Mesothelial cell of epicardium (in vitro differentiated cells): Measurements from ENCODE around the gene CD8A. TPM values are rescaled to one million over a fixed set of nuclear protein-coding genes. Genes with fewer than 3 reads are reported as not detected.

Experiments used
- DNase-seq, 2 experiments: peaks; one replicate each; pipeline ENCODE4 v3.0.0; 2021; ENCODE audit warnings: low spot score in 2 of 2; ENCODE audit not compliant: unreplicated experiment in 2 of 2
- H3K27ac Mint-ChIP-seq: 2 replicates; pipeline ENCODE4 v1.8.0; 2021; ENCODE audit warnings: mixed read lengths
- H3K27me3 Mint-ChIP-seq: 2 replicates; pipeline ENCODE4 v1.8.0; 2021; ENCODE audit warnings: low read depth, mixed read lengths
- H3K36me3 Mint-ChIP-seq: 2 replicates; pipeline ENCODE4 v1.8.0; 2021; ENCODE audit warnings: mixed read lengths
- H3K4me1 Mint-ChIP-seq: 2 replicates; pipeline ENCODE4 v1.8.0; 2021; ENCODE audit warnings: mixed read lengths
- H3K4me3 Mint-ChIP-seq: 2 replicates; pipeline ENCODE4 v1.8.0; 2021; ENCODE audit warnings: mild to moderate bottlenecking, moderate library complexity, mixed read lengths
- H3K9me3 Mint-ChIP-seq: 2 replicates; pipeline ENCODE4 v1.8.0; 2021; ENCODE audit warnings: mixed read lengths
- CTCF ChIP-seq: fragments of 200-600 bp; sonication (generic); IDR thresholded peaks from one replicate; pipeline ENCODE4 v1.5.0; 2021; ENCODE audit warnings: antibody characterized with exemption; ENCODE audit not compliant: unreplicated experiment
- total RNA-seq: library from RNA; stranded (reverse); gene quantifications from 3 replicates; pipeline ENCODE4 v1.2.1, GENCODE V29; 2021

CD8A gene
- total RNA-seq, 1 donor from 2014 or later: 0.38 TPM

DNA sequence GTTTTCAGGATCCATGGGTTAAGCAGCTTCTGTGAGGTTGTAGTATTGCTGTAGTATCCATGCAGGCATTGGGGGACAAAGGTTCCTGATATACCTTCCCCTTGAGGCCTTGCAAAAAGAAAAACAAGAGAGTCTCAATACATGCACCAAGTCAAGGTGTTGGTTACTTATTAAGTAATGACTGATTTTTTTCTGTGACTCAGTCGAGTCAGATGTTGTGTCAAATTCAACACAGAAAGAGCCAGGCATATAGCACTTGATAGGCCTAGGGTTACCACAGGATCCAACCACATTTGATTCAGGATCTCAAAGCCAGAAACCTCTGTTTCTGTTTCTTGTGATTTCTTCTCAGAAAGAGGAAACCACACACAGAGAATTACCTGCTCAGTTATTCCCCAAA is 24.9 kb upstream of the CD8A start:
- DNase-seq: no peak
- Mint-ChIP-seq H3K36me3 (peaks cover 3% of the 10 kb centered on the region), H3K27ac (no peak overlapping the region), H3K27me3 (peaks cover 9% of the 10 kb centered on the region), H3K9me3 (peaks cover 24% of the 10 kb centered on the region), H3K4me1 (no peaks in the 10 kb centered on the region), H3K4me3 (no peak overlapping the region)
- TF ChIP-seq CTCF: no peak

- DNase-seq: no peak
- H3K9me3 Mint-ChIP-seq: peaks cover 15% of the 10 kb centered on the region
- H3K27me3 Mint-ChIP-seq: peaks cover 19% of the 10 kb centered on the region
- peaks cover 8% of the 10 kb centered on the region for H3K4me1 Mint-ChIP-seq
- H3K4me3 Mint-ChIP-seq: no peak overlapping the region
- peaks cover 3% of the 10 kb centered on the region for H3K36me3 Mint-ChIP-seq
- H3K27ac Mint-ChIP-seq: no peak overlapping the region
- no peak for TF ChIP-seq CTCF
These were observed 18.9 kb upstream of the CD8A start for GRCh38 chr2:86809481-86810121.

- peak; percentile 74 to 96 for DNase-seq
- peak overlapping the region; percentile 94 for H3K4me3 Mint-ChIP-seq
- H3K27ac Mint-ChIP-seq: peak overlapping the region; percentile 94
- H3K9me3 Mint-ChIP-seq: peaks cover 12% of the 10 kb centered on the region
- H3K27me3 Mint-ChIP-seq: peaks cover 19% of the 10 kb centered on the region
- peak; percentile 92 for TF ChIP-seq CTCF
- peaks cover 3% of the 10 kb centered on the region for H3K36me3 Mint-ChIP-seq
- H3K4me1 Mint-ChIP-seq: peaks cover 8% of the 10 kb centered on the region
These were observed 17.8 kb upstream of the CD8A start for GRCh38 chr2:86808315-86809161.

DNA sequence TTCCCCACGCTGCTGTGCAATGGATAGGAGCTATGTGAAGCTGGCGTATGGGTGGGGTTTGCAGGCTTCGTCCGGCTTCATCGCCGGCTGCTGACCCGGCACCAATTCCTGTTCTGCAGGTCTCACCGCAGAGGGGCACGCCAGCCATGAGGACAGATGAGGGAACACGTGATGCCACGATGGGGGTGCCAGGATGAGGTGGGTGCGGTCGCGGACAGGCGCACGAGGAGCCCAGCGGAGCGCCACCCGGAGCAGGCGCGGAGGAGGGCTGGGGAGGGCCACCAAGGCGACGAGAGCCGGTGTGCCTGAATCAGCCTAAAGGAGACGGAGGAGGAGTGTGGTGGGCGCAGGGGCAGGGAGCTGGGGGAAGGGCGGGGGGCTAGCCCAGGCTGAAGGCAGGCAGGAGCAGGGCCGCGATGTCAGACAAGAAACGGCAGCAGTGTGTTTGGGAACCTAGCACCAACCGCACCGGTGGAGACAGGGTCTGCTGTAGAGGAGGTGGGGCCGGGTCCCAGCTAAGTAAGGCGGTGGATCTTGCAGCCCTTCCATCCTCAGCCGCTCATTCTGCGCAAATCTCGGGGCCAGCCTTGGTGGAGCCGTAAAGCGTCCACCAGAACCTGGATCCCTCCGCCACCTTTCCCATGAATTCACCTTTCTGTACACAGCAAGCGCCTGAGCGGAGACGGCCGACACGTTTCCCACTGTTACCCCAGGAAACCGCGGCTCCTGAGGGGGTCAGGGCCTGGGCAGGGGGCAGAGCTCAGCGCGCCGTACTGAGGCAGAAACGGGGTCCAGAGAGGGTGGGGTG is 17.0 kb upstream of the CD8A start:
- Mint-ChIP-seq H3K36me3 (no peaks in the 10 kb centered on the region), H3K27ac (peak overlapping the region; percentile 94), H3K27me3 (peaks cover 20% of the 10 kb centered on the region), H3K4me3 (peak overlapping the region; percentile 94), H3K9me3 (peaks cover 3% of the 10 kb centered on the region), H3K4me1 (peaks cover 8% of the 10 kb centered on the region)
- peak in 1 of 2 experiments; percentile 66 for DNase-seq
- TF ChIP-seq CTCF: no peak

- TF ChIP-seq CTCF: no peak
- Mint-ChIP-seq H3K9me3 (no peaks in the 10 kb centered on the region), H3K4me3 (peak overlapping the region; percentile 94), H3K36me3 (no peaks in the 10 kb centered on the region), H3K27me3 (peaks cover 20% of the 10 kb centered on the region), H3K27ac (peak overlapping the region; percentile 94), H3K4me1 (peaks cover 8% of the 10 kb centered on the region)
- no peak for DNase-seq
These were observed 16.4 kb upstream of the CD8A start for GRCh38 chr2:86807133-86807467.
